ENCODE results near the gene CD300LF. TPM values are rescaled to one million over a fixed set of nuclear protein-coding genes. Genes with fewer than 3 reads are reported as not detected.

Gene CD300LF
- total RNA-seq, 1 donor from 2014 or later = 0.40 TPM

Other genes with a start within 250 kb of the CD300LF start
- 0.64 TPM for gene CD300A, start 246.3 kb downstream of the CD300LF start, total RNA-seq
- gene CD300LB, start 181.4 kb downstream of the CD300LF start, total RNA-seq = not detected
- 0.16 TPM for gene CD300C, start 166.8 kb downstream of the CD300LF start, total RNA-seq
- gene CD300H, start 145.4 kb downstream of the CD300LF start, total RNA-seq = not detected
- gene CD300LD, start 120.6 kb downstream of the CD300LF start, total RNA-seq = not detected
- gene CD300E, start 89.2 kb downstream of the CD300LF start, total RNA-seq = 0.12 TPM
- gene RAB37, start 24.3 kb upstream of the CD300LF start, total RNA-seq = 0.96 TPM
- gene NHERF1, start 35.7 kb upstream of the CD300LF start, total RNA-seq = 297 TPM
- gene NAT9, start 63.4 kb upstream of the CD300LF start, total RNA-seq = 14.6 TPM
- gene GRIN2C, start 147.0 kb upstream of the CD300LF start, total RNA-seq = not detected
- 31.5 TPM for gene FDXR, start 160.1 kb upstream of the CD300LF start, total RNA-seq
- gene FADS6, start 180.7 kb upstream of the CD300LF start, total RNA-seq = 1.4 TPM
- 6.4 TPM for gene USH1G, start 210.3 kb upstream of the CD300LF start, total RNA-seq
- 0.36 TPM for gene OTOP2, start 211.3 kb upstream of the CD300LF start, total RNA-seq
- gene OTOP3, start 223.0 kb upstream of the CD300LF start, total RNA-seq = 14.7 TPM

All from esophagus mucosa (tissue), 1 donor.